CD4-positive, alpha-beta T cell treated with Interleukin-17A for 1 hour (primary cell): ENCODE results near the gene TMEM72.

Experiments used
- DNase-seq: peaks from one replicate; pipeline ENCODE4 v3.0.0-alpha.2; 2020

The TMEM72 gene

DNA sequence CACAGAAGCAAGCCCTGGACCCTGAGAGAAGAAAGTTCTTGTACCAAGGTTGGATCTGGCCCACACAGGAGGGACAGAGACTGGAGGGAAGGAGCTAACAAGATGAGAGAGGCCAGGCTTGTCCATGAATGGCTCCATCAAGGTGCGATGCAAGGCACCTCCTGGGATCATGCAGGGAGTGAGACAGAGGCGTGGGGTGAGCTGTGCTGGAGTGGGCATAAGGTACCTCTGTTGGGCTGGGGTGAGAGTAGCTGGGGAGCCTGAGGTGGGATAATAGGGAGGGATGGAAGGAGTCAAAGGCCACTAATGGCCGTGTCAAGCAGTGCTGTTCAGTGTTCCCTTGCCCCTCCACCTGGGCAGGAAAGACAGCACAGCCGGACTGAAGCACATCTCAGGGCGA is 9.9 kb downstream of the TMEM72 start:
- no peak for DNase-seq

DNA sequence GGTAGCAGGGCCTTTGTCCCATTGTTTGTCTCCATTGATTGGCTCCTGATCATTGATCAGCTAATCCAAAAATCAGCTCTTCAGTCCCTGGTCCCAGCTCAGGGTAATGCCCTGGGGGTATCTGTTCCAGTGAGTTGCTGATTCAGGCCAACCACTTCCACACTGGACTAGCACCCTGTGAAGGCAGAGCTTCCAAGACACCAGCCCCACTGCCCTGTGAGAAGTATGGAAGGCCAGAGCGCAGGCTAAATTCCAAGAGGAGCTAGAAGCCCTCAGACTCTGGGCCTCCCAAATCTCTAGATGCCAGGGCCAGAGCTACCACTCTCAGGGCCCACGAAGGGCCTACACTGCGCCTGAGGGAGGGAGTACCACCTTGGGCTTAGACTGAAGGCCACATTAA is 10.4 kb downstream of the TMEM72 start:
- DNase-seq, result no peak

DNA sequence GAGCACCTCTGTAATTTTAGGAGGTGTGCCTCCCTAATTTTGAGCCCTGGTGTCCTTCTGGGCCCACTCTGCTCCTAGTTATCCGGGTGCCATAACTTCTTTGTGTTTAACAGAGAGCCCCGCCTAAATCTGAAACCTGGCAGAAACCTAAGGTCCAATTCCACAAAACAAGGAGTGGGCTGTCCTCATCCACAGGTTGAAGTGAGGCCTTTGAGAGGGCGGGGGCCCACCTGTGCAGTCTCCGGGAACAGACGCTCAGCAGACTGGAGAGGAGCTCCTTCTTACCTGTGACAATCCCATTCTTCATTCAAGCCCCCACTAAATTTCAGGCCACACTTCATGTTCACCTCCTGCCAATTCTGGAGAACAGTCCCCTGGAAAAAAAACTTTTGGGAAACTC is 10.9 kb downstream of the TMEM72 start:
- DNase-seq, result no peak

DNA sequence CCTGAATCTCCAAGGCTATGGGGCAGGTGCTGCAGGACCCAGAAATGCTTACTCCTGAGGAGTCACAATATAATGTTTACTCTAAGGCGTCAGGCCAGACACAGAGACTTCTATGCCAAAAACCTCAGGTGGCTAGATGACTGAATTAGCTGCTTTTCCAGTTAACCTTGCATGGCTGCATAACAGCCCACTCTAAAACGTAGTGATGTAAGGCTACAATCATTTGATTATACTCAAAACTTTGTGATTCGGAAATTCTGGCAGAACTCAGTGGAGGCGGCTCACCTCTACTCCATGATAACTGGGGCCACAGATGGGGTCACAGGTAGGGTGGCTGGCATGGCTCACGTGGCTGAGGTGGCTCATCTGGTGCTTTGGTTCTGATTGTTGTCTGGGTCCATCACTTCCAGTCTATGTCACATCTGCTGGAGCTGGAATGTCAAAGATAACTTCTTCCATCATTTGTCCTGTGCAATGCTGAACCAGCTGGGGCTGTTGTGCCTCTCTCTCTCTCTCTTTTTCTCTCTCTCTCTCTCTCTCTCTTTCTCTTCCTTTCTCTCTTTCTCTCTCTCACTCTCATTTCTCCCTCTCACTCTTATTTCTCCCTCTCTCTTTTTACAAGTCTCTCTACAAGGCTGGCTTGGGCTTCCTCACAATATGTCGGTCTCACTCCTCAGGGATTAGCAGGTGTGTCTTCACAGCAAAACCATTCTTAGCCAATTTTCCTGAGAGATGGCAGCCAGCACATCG is 11.8 kb downstream of the TMEM72 start:
- DNase-seq, result no peak

DNA sequence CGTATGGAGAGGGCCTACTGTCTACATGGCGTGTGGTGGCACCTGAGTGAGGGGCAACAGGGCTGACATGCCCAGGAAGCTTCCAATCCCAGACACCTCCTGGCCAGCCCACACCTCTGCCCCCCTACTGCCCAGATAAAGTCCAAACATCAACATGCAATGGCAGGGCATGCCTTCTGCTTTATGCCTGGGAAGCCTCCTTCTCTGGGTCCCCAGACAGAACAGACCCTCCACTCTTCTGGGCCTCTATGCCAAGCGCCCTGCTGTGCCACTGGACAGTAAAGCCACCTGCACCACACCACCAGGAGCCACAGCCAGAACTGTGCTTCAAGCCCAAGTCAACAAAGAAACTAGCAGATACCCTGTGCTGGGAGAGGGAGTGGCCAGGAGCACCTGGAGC is 12.5 kb downstream of the TMEM72 start:
- no peak for DNase-seq

DNA sequence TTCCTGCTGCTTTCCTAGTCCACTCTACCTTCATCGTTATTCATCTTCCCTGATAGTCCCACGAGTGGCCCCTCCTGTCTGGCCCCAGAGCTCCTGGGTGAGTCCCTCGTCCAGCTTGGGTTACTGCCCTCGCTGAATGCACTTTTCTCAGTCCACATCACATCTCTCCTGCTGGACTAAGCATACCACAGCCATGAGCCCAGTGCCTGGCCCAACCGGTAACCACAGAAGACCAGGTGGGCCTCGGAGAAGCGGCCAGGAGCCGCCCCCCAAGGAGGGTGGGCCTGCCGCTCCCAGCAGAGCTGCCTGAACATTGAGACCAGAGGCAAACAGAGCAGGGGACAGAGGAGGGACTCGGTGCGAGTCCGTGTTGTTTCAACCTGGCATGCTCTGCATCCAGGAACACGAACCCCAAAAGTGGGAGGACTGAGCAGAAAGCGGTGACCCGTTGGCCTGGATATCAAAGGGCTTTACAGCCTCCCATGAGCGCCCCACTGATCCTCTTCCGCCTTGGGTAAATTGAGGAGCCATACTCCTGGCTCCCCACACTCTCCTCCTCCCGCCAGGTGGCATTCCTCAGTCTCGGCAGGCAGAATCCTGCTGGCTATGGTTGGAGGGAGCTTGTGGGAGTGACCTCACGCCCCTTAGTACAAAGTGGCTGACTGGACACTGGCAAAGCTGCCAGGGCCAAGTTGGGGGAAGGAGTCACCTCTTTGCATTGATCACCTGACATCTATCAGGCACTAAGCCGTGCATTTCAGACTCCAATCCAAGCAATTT is 13.3 kb downstream of the TMEM72 start:
- no peak for DNase-seq

DNA sequence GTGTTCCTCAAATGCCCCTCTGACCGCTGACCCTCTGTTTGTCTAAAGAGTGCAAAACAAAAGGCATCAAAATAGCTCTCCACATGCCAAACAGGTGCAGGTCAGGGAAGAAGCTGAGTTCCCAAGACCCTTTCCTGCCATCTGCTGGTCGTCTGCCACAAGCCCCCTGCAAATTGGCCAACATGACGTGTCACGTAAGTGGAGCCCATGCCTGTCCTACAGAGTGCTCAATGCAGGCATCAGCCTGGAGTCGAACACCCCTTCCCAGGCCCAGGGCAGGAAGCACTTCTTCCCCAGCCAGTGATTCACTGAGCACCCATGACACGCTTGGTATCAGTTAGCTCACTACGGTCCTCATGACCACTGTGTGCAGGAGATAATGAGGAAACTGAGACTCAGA is 14.1 kb downstream of the TMEM72 start:
- no peak for DNase-seq

DNA sequence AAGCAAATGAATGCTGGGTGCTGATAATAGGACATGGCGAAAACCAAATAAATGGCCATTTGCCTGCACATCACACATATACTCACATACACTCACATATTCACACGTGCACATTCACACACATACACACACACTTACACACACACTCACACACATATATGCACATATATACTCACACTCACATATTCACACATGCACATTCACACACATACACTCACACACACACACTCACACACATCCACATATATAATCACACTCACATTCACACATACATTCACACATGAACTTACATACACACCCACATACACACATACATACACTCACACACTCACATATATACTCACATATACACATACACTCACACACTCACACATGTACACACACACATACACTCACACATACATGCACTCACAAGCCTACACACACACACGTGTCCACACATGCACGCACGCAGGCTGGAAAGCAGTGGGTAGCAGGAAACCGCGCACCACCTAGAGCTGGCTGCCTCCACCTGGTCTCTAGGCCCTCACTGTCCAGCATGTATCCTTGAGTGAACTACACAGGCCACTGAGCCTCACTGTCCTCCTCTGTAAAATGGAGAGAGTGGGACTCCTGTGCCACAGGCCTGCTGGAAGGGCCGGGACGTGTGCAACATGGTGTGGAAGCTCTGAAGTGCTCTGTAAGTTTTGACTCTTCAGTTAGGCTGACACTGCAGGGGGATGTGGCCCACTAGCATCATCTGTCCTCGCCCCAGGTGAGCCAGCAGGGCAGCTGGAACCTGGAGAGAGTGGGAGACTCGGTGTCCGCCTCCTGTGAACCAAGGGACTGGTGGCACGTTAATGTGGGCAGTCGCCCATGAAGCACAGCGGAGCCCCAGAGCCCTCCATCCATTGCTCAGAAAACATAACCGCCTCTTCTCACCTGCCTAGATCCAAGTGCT is 14.9 kb downstream of the TMEM72 start:
- DNase-seq, result no peak

DNA sequence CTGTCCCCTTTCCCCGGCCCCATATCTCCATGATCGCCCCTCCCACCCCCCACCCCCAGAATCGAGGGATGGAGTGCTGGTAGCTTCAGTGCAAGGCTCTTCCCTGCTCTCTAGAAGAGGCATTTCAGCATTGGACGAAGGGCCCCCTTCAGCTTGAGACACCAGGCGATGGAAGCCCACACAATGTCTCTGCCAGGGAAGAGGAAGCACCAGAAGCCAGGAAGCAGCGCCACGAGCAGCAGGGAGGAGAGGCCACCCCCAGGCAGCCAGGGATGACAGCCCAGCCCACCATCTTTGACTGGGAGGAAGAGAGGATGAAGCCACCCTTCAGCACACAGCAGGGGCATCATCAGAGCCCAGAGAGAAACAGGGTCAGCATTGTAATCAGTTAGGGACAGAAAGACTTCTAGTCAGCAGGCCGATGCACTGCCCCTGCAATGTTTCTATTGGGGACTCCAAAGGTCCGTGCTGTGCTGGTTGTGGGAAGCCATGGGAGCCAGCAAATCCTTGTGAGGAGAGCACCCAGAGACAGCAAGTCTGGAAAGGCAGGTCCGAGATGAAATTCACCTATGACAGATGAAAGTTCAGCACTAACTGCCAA is 15.7 kb downstream of the TMEM72 start:
- DNase-seq, result no peak

DNA sequence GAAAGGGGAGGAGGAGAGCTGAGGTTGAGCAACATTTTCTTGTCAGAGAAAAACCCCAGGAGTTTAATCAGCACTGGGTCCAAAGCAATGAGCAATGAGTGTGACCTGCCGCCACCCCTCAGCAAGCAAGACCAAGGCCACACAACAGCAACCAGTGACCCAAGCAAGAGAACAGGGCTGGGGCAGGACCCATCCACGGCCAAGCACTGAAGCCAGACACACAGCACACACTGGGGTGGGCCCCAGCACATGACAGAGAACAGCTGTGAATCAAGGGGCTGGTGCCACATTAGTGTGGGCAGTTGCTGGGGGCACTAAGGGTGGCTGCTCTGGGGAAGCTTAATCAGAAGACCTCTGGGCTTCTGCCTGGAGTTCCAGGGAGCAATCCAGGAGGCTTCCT is 16.2 kb downstream of the TMEM72 start:
- no peak for DNase-seq

DNA sequence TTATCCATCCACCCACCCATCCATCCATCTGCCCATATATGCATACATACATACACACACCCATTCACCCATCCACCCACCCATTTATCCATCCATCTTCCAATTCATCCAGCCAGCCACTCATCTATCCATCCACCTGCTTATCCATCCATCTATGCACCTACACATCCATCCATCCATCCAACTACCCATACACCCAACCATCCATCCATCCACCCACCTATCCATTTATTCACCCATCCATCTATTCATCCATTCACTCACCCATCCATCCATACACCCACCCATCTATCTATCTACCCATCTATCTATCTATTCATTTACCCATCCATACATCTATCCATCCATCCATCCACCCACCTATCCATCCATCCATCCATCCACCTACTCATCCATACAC is 17.3 kb downstream of the TMEM72 start:
- no peak for DNase-seq

DNA sequence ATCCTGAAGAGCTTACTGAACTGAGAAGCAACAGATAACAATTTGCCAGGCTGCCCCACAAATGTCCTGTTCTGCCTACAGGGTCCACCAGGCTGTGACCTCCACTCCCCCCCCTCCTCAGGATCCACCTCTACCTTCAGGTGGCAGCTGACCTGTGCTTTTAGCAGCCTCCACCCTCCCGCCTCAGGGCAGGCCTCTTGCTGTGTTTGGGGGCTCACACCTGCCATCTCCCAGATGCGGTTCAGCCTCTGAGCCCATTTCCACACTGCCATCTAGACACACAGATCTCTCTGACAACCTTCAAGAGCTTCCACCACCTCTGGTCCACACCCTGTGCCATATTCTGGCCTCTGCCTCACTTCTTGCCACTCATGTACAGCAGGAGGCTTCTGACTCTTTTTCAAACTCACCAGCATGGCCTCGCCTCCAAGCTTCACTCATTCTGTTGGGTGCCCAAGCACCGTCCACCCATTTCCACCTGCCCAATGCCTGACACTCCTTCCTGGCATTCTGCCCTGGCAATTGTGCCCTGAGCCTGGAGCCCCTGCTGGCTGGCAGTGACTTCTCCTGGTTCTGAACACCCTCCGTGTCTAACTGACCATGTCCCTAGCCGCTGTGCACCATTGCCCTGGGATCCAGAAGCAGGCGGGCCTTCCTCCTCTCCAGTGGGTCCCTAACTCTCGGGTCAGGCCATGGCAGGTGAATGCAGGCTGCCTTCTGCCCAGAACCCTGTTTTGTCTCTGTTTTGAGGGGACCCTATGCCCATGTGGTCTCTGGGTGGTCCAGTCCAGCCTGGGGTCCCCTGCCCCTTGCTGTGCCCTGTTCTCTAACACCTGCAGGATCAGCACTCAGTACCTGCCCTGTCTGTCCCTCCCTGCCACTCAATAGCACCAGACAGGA is 18.5 kb downstream of the TMEM72 start:
- no peak for DNase-seq

DNA sequence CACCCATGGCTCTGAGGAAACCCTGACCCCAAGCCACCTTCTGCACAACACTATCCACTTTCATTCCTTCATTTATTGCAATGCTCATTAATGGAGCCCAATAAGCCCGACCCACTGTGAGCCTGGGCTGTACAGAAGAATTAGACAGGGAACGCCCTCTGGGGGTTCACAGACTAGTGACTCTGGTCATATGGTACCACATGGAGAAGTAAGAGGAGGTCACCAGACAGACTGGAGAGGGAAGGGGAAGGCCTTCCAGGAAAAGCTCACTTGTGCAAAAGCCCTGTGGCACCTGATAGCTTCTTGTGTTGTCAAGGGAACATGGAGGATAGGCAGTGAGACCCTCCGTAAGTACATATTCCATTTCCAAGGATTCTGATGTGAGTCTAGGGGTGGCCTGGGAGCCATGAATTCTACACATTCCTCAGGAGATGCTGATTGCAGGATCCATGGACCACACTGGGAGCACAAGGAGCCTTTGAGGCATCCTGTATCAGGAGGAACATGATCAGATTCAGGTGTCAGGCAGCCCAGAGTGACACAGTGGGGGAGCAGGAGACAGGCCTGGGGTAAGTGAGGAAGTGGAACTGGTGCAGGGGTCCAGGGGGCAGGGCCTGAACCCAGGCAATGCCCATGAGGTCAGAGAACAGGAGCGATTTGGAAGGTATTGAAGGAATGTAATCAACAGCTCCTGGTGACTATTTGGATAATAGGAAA is 19.9 kb downstream of the TMEM72 start:
- DNase-seq, result no peak

DNA sequence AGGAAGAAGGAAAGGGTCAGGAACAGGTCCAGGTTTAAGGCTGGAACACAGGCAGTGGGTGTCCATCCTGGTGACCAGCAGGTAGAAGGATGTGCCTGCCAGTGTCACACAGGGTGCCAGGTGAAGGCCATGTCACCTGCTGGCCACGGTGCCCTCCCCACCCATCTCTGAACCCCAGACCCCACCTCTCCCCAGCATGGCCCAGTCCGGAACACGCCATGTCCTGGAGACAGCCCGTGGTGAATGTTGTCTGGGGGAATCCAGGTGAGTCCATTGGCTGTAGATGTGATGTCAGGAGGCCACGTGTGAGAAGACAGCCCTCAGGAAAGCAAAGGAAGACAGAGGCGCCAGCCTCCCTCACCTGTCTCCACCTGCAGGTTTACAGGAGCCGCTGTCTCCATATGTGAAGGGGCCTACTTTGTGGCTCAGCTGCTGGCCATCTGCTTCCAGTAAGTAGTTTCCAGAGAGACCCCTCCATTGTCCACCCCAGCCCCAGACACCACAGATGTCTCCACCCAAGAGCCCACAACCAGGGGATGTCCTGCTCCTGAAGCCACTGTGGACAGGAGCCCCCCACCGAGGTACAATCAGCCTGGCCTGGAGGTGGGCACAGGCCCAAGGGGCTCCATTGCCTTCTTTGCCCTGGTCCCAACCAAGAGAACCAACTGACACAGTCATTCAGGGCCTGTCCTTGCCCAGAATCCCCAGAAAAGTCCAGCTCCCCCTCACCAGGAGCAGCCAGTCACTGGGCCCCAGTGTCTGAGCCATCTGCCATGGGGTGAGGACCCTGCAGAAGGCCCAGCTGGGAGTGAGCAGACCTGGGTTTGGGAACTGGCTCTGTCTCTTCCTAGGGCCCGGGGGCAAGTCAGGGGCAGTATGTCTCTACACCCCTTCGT is 20.7 kb downstream of the TMEM72 start:
- DNase-seq, result no peak

DNA sequence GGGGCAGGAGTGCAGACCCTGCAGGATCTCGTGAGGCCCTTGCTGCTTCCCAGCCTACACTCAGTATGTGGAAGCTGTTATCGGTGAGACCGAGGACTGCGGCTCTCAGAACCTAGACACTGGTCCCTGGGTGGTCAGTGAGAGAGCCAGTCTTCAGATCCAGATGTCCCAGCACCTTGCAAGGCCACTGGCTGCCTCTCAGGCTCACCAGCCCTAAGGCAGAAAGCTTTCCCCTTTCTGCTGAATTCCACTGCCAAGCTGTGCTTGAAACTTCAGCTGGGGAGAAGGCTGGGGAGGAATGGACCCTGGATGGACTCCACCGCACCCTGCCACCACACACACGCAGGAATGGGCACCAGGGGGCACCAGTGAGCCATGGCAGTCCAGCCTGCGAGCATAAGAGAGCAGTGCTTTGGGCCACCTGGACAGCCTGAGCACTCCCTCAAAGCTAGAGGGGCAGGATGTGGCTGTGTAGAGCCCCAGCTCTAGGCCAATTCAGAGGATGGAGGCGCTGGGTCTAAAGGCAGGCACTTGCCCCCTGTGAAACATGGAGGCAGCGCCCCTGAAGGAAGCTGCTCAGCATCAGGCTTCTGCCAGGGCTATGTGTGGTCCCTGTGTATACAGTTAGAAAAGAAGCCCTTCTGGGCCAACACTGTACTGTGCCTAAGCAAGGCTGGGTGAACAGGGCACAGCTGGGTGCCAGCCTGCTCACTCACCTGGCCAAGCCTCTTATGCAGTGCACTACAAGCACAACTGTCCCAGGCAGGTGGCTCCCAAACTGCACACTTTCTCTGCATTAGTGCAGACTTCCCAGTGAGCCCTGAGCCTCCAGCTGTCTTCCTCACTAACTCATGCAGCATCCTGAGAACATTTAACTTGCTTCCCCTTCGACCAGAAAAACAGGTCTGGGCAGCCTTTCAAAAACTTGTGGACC is 21.6 kb downstream of the TMEM72 start:
- DNase-seq, result peak; percentile 82

DNA sequence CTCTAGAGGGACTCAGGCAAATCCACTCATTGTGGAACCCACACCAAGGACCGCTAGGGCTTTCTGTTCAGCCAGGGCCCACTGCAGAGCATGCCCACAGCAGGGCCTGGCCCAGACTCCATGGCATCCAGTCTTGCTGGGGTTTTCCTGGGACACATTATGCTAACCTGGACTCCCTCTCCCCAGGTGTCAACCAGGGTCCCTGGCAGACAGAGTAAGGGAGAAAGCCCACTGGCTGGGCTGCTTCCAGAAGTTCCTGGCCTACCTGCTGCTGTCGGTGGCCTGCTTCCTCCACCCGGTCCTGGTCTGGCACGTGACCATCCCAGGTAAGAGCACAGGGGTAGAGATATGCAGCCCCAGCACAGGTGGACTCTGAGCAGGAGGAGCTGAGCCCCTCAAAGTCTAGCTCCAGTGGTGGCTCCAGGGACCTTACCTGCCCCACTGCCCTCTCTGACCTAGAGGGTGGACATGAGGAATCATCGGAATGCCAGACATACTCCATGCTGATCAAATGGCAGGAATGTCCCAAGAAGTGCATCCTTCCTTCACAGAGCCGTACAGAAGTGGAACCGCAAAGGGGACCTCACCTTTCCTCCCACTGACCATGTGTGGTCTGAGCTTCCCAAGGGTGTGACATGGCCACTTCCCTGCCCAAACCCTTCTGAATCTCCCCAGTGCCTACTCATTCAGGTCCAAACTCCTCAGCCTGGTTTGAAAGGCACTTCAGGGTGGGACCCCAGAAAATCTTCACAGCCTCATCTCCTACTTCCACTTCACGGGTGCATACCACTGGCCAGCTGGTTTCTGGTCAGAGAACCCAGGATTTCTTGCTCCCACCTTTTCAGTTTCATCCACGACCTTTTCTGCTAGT is 22.5 kb downstream of the TMEM72 start:
- no peak for DNase-seq

DNA sequence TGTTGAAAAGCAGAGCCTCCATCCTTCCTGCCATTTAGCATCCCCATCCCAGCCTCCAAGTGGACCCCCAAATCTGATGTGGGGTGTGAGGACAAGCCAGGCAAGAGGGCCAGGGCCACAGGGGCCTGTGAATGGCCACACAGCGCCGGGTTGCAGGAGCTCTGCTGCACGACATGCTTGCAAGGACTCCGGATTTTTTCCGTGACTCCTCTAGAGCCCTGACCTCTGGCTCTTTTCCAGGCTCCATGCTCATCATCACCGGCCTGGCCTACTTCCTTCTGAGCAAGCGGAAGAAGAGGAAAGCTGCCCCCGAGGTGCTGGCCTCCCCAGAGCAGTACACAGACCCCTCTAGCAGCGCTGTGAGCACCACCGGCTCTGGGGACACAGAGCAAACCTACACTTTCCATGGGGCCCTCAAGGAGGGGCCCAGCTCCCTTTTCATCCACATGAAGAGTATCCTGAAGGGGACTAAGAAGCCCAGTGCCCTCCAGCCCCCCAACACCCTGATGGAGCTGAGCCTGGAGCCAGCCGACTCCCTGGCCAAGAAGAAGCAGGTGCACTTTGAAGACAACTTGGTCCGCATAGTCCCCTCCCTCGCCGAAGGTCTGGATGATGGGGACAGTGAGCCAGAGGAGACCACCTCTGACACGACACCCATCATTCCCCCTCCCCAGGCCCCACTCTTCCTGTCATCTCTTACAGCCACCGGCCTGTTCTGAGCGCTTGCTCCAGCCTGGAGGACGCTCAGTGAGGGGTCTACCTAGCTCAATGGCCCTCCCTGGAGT is 23.5 kb downstream of the TMEM72 start:
- DNase-seq, result no peak
